AG04449 (cell line): ENCODE data around the gene DYDC1.
"Not testable (repeated sequence)": the region's sequence is repeated elsewhere in the genome, so short reads cannot be mapped to it uniquely, and the experiment has no call there.

ENCODE experiments used
- CTCF ChIA-PET: fragments of 350-600 bp; formaldehyde crosslinking; extraction: SDS; loops from one replicate; lab custom pipeline; 2021; ENCODE audit warnings: antibody characterized with exemption; lab: Yijun Ruan, JAX
- POLR2A ChIA-PET: fragments of 400-600, 350-600 bp; formaldehyde crosslinking; extraction: SDS; loops from one replicate; lab custom pipeline; 2020; ENCODE audit warnings: antibody characterized with exemption, inconsistent platforms; lab: Yijun Ruan, JAX
- DNase-seq: peaks from one replicate; pipeline ENCODE4 v3.0.0-alpha.2; 2010; ENCODE audit warnings: low read depth, low spot score
- H3K4me3 ChIP-seq: 2 replicates; pipeline ENCODE4 v1.5.1; 2011; ENCODE audit warnings: low read depth, mild to moderate bottlenecking, control low read depth, low read length
- TF ChIP-seq, protein P1 (sequence below): IDR thresholded peaks from one replicate; pipeline ENCODE4 v1.5.1; 2011; ENCODE audit warnings: mild to moderate bottlenecking, moderate library complexity, low read length, control low read depth, inconsistent platforms; ENCODE audit not compliant: insufficient read depth; ENCODE audit errors: missing control alignments

DYDC1 gene

DNA sequence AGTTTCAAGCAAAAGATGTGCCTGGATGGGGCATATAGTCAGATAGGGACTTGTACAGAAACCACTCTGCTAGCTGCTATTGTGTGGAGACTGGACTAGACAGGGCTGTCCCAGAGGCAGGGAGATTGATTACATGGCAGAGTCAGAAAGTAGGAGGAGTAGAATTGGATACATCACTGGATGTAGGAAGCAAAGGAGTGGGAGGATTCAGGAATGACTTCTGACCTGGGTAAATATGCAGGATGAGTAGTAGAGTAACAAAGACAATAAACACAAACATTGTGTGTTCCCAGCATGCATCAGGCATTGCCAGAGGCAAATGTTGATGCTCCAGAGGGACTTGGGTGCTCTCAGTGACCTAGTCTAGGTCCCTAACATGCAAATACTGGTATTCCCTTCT, 36.2 kb downstream of the DYDC1 start:
- TF ChIP-seq, protein P1, sequence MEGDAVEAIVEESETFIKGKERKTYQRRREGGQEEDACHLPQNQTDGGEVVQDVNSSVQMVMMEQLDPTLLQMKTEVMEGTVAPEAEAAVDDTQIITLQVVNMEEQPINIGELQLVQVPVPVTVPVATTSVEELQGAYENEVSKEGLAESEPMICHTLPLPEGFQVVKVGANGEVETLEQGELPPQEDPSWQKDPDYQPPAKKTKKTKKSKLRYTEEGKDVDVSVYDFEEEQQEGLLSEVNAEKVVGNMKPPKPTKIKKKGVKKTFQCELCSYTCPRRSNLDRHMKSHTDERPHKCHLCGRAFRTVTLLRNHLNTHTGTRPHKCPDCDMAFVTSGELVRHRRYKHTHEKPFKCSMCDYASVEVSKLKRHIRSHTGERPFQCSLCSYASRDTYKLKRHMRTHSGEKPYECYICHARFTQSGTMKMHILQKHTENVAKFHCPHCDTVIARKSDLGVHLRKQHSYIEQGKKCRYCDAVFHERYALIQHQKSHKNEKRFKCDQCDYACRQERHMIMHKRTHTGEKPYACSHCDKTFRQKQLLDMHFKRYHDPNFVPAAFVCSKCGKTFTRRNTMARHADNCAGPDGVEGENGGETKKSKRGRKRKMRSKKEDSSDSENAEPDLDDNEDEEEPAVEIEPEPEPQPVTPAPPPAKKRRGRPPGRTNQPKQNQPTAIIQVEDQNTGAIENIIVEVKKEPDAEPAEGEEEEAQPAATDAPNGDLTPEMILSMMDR = no peak
- ChIA-PET POLR2A (no interaction called here), CTCF (no interaction called here)
- no peak for DNase-seq
- no peak overlapping the region for H3K4me3 ChIP-seq

DNA sequence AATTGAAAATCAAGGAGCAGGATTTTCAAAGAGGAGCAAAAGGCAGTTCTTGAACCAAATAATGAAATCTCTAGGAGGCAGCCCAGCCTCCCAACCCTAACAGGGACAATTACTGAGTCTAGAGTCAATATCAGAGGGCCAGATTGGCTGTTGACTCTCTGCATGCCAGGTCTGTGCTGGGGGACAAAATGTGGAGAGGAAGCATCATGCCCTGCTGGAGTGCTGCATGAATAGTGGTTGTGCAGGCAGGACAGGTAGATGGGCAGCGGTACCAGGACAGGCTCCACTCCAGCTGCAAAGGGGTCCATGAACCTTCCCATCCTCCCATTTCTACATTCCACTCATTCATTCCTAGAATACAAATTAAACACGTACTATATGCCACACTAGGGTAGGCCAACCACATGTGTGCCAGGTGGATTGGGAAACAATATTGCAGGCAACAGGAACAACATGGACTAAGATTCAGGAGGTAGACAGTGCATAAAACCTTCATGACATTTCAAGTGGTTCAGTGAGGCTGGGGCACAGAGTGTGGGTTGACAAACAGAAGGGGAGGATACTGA, 36.7 kb downstream of the DYDC1 start:
- POLR2A ChIA-PET = no interaction called here

DNA sequence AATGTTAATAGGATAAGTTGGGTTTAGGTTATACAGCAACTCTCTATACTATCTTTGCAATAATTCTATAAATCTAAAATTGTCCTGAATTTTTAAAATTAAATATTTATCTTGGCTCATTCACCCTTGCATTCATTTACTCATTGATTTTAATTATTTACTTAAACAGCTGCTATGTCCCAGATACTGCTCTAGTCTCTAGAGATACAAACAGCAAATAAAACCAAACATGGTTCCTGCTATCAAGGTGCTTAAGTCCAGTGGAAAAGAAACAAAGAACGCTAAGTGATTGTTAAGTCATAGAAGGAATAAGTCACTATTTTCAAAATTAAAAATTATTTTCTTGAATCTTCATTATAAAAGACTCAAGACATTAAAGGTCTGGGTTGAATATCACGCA, 37.2 kb downstream of the DYDC1 start:
- DNase-seq = no peak
- TF ChIP-seq, protein P1 = no peak
- H3K4me3 ChIP-seq = no peak overlapping the region
- CTCF ChIA-PET = no interaction called here
- POLR2A ChIA-PET = no interaction called here

More for the DNA sequence above, 36.7 kb downstream of the DYDC1 start:
- no peak overlapping the region for H3K4me3 ChIP-seq
- CTCF ChIA-PET = no interaction called here
- TF ChIP-seq, protein P1 = no peak
- no peak for DNase-seq

DNA sequence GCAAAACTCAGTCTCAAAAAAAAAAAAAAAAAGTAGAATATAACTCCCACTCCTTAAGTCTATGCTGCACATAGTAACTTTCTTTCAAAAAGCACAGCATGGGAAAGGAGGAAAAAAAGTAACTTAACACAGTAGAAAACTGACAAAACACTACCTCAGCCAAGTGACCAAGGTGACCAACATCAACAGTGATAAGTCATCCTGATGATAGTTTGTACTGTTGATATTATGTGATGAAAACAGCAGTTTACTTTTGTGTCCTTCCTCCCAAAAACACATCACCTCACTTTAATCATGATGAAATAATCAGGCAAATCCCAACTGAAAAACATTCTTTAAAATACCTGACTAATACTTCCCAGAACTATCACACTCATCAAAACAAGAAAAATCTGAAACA, 37.8 kb downstream of the DYDC1 start:
- TF ChIP-seq, protein P1 = no peak
- H3K4me3 ChIP-seq = no peak overlapping the region
- POLR2A ChIA-PET = no interaction called here
- no peak for DNase-seq
- CTCF ChIA-PET = no interaction called here

DNA sequence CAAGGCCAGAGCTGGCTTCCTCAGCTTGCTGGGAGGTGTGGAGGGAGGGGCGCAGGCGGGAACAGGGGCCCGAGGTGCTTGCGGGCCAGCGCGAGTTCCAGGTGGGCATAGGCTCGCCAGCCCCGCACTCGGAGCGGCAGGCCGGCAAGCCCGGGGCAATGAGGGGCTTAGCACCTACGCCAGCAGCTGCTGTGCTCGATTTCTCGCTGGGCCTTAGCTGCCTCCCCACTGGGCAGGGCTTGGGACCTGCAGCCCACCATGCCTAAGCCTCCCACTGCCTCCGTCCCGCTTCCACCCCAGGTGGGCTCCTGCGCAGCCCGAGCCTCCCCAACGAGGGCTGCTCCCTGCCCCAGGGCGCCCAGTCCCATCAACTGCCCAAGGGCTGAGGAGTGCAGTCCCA, 41.2 kb downstream of the DYDC1 start:
- no peak overlapping the region for H3K4me3 ChIP-seq
- TF ChIP-seq, protein P1 = no peak
- ChIA-PET POLR2A (no interaction called here), CTCF (no interaction called here)
- DNase-seq = no peak

DNA sequence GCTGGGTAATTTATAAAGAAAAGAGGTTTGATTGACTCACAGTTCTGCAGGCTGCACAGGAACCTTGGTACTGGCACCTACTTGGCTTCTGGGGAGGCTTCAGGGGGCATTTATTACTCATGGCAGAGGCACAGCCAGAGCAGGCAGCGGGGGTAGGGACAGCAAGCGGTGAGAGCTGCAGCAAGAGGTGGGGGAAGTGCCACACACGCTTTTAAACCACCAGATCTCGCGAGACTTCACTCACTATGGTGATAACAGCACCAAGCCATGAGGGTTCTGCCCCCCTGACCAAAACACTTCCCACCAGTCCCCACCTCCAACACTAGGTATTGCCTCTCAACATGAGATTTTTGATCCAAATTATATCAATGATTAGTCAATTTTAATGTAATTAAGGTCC, 43.0 kb downstream of the DYDC1 start:
- CTCF ChIA-PET = no interaction called here

DNA sequence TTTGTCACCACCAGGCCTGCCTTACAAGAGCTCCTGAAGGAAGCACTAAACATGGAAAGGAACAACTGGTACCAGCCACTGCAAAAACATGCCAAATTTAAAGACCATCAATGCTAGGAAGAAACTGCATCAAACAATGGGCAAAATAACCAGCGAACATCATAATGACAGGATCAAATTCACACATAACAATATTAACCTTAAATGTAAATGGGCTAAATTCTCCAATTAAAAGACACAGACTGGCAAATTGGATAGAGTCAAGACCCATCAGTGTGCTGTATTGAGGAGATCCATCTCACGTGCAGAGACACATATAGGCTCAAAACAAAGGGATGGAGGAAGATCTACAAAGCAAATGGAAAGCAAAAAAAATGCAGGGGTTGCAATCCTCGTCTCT, 50.6 kb downstream of the DYDC1 start:
- DNase-seq, POLR2A ChIA-PET, H3K4me3 ChIP-seq, CTCF ChIA-PET: not testable (repeated sequence)

More for the DNA sequence above, 43.0 kb downstream of the DYDC1 start:
- POLR2A ChIA-PET = no interaction called here
- TF ChIP-seq, protein P1 = no peak
- H3K4me3 ChIP-seq = no peak overlapping the region
- no peak for DNase-seq
